H1 (cell line): ENCODE data around the gene IL18R1. TPM values are rescaled to one million over a fixed set of nuclear protein-coding genes. Genes with fewer than 3 reads are reported as not detected.

Experiments used
- CTCF ChIA-PET: fragments of 300-600 bp; sonication (Branson Sonifier 250); formaldehyde crosslinking; loops from one replicate; lab custom pipeline; 2021; ENCODE audit not compliant: partially characterized antibody; lab: Charles Lee
- POLR2A ChIA-PET: fragments of 300-600 bp; sonication (Branson Sonifier 250); formaldehyde crosslinking; loops from one replicate; lab custom pipeline; 2021; ENCODE audit warnings: inconsistent platforms; ENCODE audit not compliant: partially characterized antibody; lab: Charles Lee
- DNase-seq, 2 experiments: peaks; one replicate each; pipeline versions ENCODE4 v3.0.0 to v3.0.0-alpha.2; 2010 to 2022; ENCODE audit warnings: low spot score in 2 of 2, low read depth in 1 of 2, mixed read lengths in 1 of 2
- FAIRE-seq: peaks from 2 replicates; lab custom pipeline; 2011; peaks lifted over from hg19 to GRCh38; lab: Jason Lieb, UNC
- H2AFZ ChIP-seq: 2 replicates; pipeline ENCODE4 v1.8.1; 2012; ENCODE audit warnings: low read length, inconsistent platforms
- H2AK5ac ChIP-seq: 2 replicates; pipeline ENCODE4 v1.6.1; 2013; ENCODE audit warnings: low read depth, low read length
- H2BK120ac ChIP-seq: replicated peaks from 2 replicates; pipeline ENCODE3; 2013; ENCODE audit warnings: low read depth, low read length, inconsistent platforms
- H2BK12ac ChIP-seq: 2 replicates; pipeline ENCODE4 v1.6.1; 2013; ENCODE audit warnings: low read depth, low read length
- H2BK15ac ChIP-seq: 2 replicates; pipeline ENCODE4 v1.6.1; 2013; ENCODE audit warnings: low read length
- H2BK20ac ChIP-seq: 2 replicates; pipeline ENCODE4 v1.6.1; 2013; ENCODE audit warnings: low read length
- H2BK5ac ChIP-seq: 2 replicates; pipeline ENCODE4 v1.6.1; 2013; ENCODE audit warnings: low read depth, low read length
- H3K14ac ChIP-seq: 2 replicates; pipeline ENCODE4 v1.6.1; 2013; ENCODE audit warnings: inconsistent platforms; ENCODE audit not compliant: insufficient read length
- H3K18ac ChIP-seq: 2 replicates; pipeline ENCODE4 v1.6.1; 2013; ENCODE audit warnings: low read length; ENCODE audit errors: extremely low read depth
- H3K23ac ChIP-seq: 2 replicates; pipeline ENCODE4 v1.6.1; 2013; ENCODE audit warnings: inconsistent platforms; ENCODE audit not compliant: insufficient read length
- H3K23me2 ChIP-seq: 2 replicates; pipeline ENCODE4 v1.6.1; 2013; ENCODE audit warnings: low read depth, low read length
- H3K27ac ChIP-seq: 2 replicates; pipeline ENCODE4 v1.6.1; 2011; ENCODE audit warnings: low read depth, low read length, inconsistent platforms
- H3K27me3 ChIP-seq, 4 experiments: replicated peaks in 1 of 4; 1 replicate in 1 of 4; 2 replicates in 3 of 4; pipeline versions ENCODE4 v1.6.1 to v1.8.1; 2011 to 2013; ENCODE audit warnings: low read length in 3 of 4, mild to moderate bottlenecking in 3 of 4, inconsistent platforms in 2 of 4, mixed read lengths in 2 of 4, moderate library complexity in 1 of 4; ENCODE audit not compliant: control insufficient read depth in 3 of 4, insufficient read depth in 3 of 4; ENCODE audit errors: extremely low read depth in 1 of 4
- H3K36me3 ChIP-seq, 4 experiments: 2 replicates each; pipeline versions ENCODE4 v1.6.1 to v1.8.1; 2011 to 2013; ENCODE audit warnings: mild to moderate bottlenecking in 4 of 4, low read length in 3 of 4, moderate library complexity in 2 of 4, control low read depth in 1 of 4, inconsistent platforms in 1 of 4; ENCODE audit not compliant: insufficient read depth in 4 of 4, control insufficient read depth in 2 of 4
- H3K4ac ChIP-seq: replicated peaks from 2 replicates; pipeline ENCODE3; 2013; ENCODE audit warnings: low read length, low read depth, mixed read lengths, inconsistent platforms; ENCODE audit not compliant: insufficient read length
- H3K4me1 ChIP-seq, 4 experiments: replicated peaks in 1 of 4; 1 replicate in 1 of 4; 2 replicates in 3 of 4; pipeline versions ENCODE4 v1.6.1 to v1.8.1; 2011 to 2013; ENCODE audit warnings: low read length in 3 of 4, inconsistent platforms in 2 of 4, mixed read lengths in 1 of 4; ENCODE audit not compliant: insufficient read depth in 4 of 4, control insufficient read depth in 3 of 4
- H3K4me2 ChIP-seq, 2 experiments: 2 replicates each; pipeline versions ENCODE4 v1.6.1 to v1.8.1; 2011 to 2013; ENCODE audit warnings: low read depth in 2 of 2, low read length in 2 of 2, control low read depth in 1 of 2, inconsistent platforms in 1 of 2, mild to moderate bottlenecking in 1 of 2; ENCODE audit not compliant: insufficient read depth in 1 of 2
- H3K4me3 ChIP-seq, 4 experiments: fragments of 200-600, 300-600 bp in 1 of 4; sonication (generic), shearing (Covaris generic), sonication (Bioruptor Twin) in 1 of 4; 2 replicates each; pipeline versions ENCODE4 v1.5.1 to v1.8.1; 2011 to 2016; ENCODE audit warnings: low read length in 4 of 4, low read depth in 3 of 4, control low read depth in 2 of 4, inconsistent platforms in 2 of 4, mild to moderate bottlenecking in 2 of 4, mixed read lengths in 1 of 4, moderate library complexity in 1 of 4; ENCODE audit not compliant: insufficient read depth in 2 of 4; ENCODE audit errors: extremely low read depth in 1 of 4
- H3K56ac ChIP-seq: replicated peaks from 2 replicates; pipeline ENCODE3; 2013; ENCODE audit warnings: low read depth, mild to moderate bottlenecking, mixed read lengths, low read length, inconsistent platforms; ENCODE audit not compliant: insufficient read length
- H3K79me1 ChIP-seq: 2 replicates; pipeline ENCODE4 v1.6.1; 2013; ENCODE audit warnings: low read depth, low read length, control low read depth
- H3K79me2 ChIP-seq, 2 experiments: 2 replicates each; pipeline versions ENCODE4 v1.6.1 to v1.8.1; 2012 to 2013; ENCODE audit warnings: low read length in 2 of 2, mild to moderate bottlenecking in 2 of 2, inconsistent platforms in 1 of 2; ENCODE audit not compliant: insufficient read depth in 2 of 2, control insufficient read depth in 1 of 2
- H3K9ac ChIP-seq, 4 experiments: replicated peaks in 1 of 4; 1 replicate in 1 of 4; 2 replicates in 3 of 4; pipeline versions ENCODE4 v1.6.1 to v1.8.1; 2011 to 2013; ENCODE audit warnings: low read depth in 3 of 4, low read length in 3 of 4, control low read depth in 2 of 4, mild to moderate bottlenecking in 2 of 4, moderate library complexity in 2 of 4, inconsistent platforms in 1 of 4; ENCODE audit errors: extremely low read depth in 1 of 4
- H3K9me3 ChIP-seq, 2 experiments: 2 replicates each; pipeline versions ENCODE4 v1.6.1 to v1.8.1; 2012 to 2013; ENCODE audit warnings: mild to moderate bottlenecking in 2 of 2, moderate library complexity in 2 of 2, control low read depth in 1 of 2, inconsistent platforms in 1 of 2, low read depth in 1 of 2, low read length in 1 of 2, mixed read lengths in 1 of 2; ENCODE audit not compliant: insufficient read depth in 2 of 2
- H4K20me1 ChIP-seq, 2 experiments: replicated peaks in 1 of 2; 2 replicates each; pipeline versions ENCODE3 to v1.8.1; 2011 to 2013; ENCODE audit warnings: inconsistent platforms in 2 of 2, low read length in 2 of 2, mild to moderate bottlenecking in 1 of 2; ENCODE audit not compliant: insufficient read depth in 2 of 2, control insufficient read depth in 1 of 2
- H4K5ac ChIP-seq: 2 replicates; pipeline ENCODE4 v1.6.1; 2013; ENCODE audit warnings: low read length, low read depth, mixed read lengths, inconsistent platforms; ENCODE audit not compliant: insufficient read length
- H4K8ac ChIP-seq: 2 replicates; pipeline ENCODE4 v1.8.0; 2013; ENCODE audit warnings: mild to moderate bottlenecking, moderate library complexity, low read length, inconsistent platforms; ENCODE audit not compliant: insufficient read depth; ENCODE audit errors: extremely low read depth
- H4K91ac ChIP-seq: replicated peaks from 2 replicates; pipeline ENCODE3; 2013; ENCODE audit warnings: low read length, mixed read lengths, inconsistent platforms; ENCODE audit not compliant: insufficient read length
- FOSL1 ChIP-seq: IDR thresholded peaks from 2 replicates; pipeline ENCODE4 v1.6.1; 2011; ENCODE audit warnings: mild to moderate bottlenecking, low read depth, low read length, moderate library complexity; ENCODE audit not compliant: insufficient read depth
- RFX5 ChIP-seq: IDR thresholded peaks from 2 replicates; pipeline ENCODE4 v1.6.1; 2011; ENCODE audit warnings: low read depth, low read length, improper control_type of control experiment, borderline replicate concordance
- WGBS, 2 experiments: shearing (Covaris generic) in 1 of 2; methylation state at CpG; one replicate each; pipeline versions ENCODE4 v1.1.6 to v1.1.7; 2013 to 2015; ENCODE audit warnings: low lambda C conversion rate in 2 of 2, mixed read lengths in 2 of 2, inconsistent platforms in 1 of 2, low coverage in 1 of 2, missing lambda C conversion rate in 1 of 2; ENCODE audit not compliant: insufficient replicate concordance in 2 of 2, insufficient coverage in 1 of 2, insufficient read length in 1 of 2; ENCODE audit errors: extremely low coverage in 1 of 2, missing lambda C conversion rate in 1 of 2; 5-methylcytosine and 5-hydroxymethylcytosine counted together
- polyA plus RNA-seq, 7 experiments: library from polyadenylated mRNA; depleted of rRNA in 3 of 7; stranded (reverse) in 5 of 7; unstranded in 2 of 7; fragments of >200 nt in 5 of 7; fragments of 200-250 nt in 2 of 7; gene quantifications; 1 replicate in 5 of 7; 2 replicates in 1 of 7; 4 replicates in 1 of 7; pipeline versions ENCODE4 v1.2.1 to v1.2.3, GENCODE V29; 2011 to 2013; ENCODE audit warnings: missing spikeins in 2 of 7, mixed read lengths in 2 of 7
- total RNA-seq: library from RNA; stranded (reverse); fragmentation: NEBNext Ultra II Directional; extraction: Animal tissue kit (Norgen Biotek cat#: 25700); gene quantifications from 2 replicates; pipeline ENCODE4 v1.2.1, GENCODE V29; 2021

The IL18R1 gene
- total and polyA plus RNA-seq, 2 of the 8 experiments (the other 6 are each of a cell fraction or from before 2014, with no cell fraction given), result 0.54 TPM; not detected in 1

DNA sequence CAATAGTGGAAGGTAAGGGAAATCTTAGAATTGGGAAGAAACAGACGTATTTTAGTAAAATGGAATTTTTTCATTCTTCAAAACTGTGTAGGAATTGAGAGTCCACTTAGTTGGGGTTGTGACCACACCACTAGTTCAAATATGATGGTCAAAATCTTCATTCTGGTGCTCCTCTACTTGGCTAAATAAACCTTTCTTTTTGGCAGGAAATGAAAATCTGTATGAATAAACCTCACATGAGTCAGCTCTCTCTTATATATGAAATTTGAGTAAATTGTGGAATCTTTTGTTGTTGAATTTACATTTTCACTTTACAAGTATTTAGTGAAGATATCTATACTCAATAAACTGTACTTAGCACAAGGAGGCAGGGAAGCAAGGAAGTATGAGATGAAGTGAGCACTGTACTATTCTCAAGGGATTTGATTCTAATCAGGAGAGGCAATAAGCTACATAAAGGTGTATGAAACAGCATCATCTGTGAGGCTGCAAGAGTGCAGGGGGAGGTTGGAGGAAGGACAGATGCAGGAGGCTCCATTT, 20.5 kb downstream of the IL18R1 start:
- ChIA-PET CTCF (interaction anchor here (0.8 kb wide), 1 partner anchor 66 kb away, joined by 3 read pairs; no protein-coding TSS in a partner anchor), POLR2A (no interaction called here)
- H3K4me2 ChIP-seq, result no peak overlapping the region
- H3K23me2 ChIP-seq, result no peaks in the 10 kb centered on the region
- H3K79me1 ChIP-seq, result no peaks in the 10 kb centered on the region
- H3K9ac ChIP-seq, result no peak overlapping the region
- TF ChIP-seq RFX5, result no peak
- TF ChIP-seq FOSL1, result no peak
- H3K27ac ChIP-seq, result no peak overlapping the region
- no peak overlapping the region for H2BK120ac ChIP-seq
- H2AK5ac ChIP-seq, result no peak overlapping the region
- no peaks in the 10 kb centered on the region for H3K27me3 ChIP-seq
- no peak for FAIRE-seq
- H3K14ac ChIP-seq, result no peak overlapping the region
- no peak overlapping the region for H2BK20ac ChIP-seq
- no peak overlapping the region; the same call in 1 of the 2 replicates for H2AFZ ChIP-seq
- WGBS, 2 experiments, result 77% methylated on average over 1 of the region's 1 CpG; no CpG with 5 or more reads in 1 of the 2 experiments
- no peak overlapping the region for H3K4me3 ChIP-seq
- no peak for DNase-seq
- no peak overlapping the region for H3K4ac ChIP-seq
- no peaks in the 10 kb centered on the region for H3K79me2 ChIP-seq
- no peak overlapping the region for H3K23ac ChIP-seq
- no peaks in the 10 kb centered on the region for H3K36me3 ChIP-seq
- H4K20me1 ChIP-seq, result no peaks in the 10 kb centered on the region
- H4K5ac ChIP-seq, result no peak overlapping the region
- H2BK12ac ChIP-seq, result no peak overlapping the region
- H4K8ac ChIP-seq, result no peak overlapping the region
- no peak overlapping the region for H4K91ac ChIP-seq
- H3K9me3 ChIP-seq, result peaks cover 13 to 26% of the 10 kb centered on the region in 2 experiments; a peak in 3 of 4 replicates
- no peaks in the 10 kb centered on the region for H3K4me1 ChIP-seq
- H2BK5ac ChIP-seq, result no peak overlapping the region
- H3K18ac ChIP-seq, result no peak overlapping the region
- H2BK15ac ChIP-seq, result no peak overlapping the region
- H3K56ac ChIP-seq, result no peak overlapping the region
